GM12878 (cell line): ENCODE results near the gene HENMT1. TPM values are rescaled to one million over a fixed set of nuclear protein-coding genes. Genes with fewer than 3 reads are reported as not detected.

Experiments used
- ATAC-seq: fragments of 200-7000 bp; cut with Tn5 transposase; 3 replicates; pipeline ENCODE4 v1.9.1; 2020; ENCODE audit warnings: mild to moderate bottlenecking, moderate library complexity
- BruUV-seq: library from RNA; stranded (reverse); fragments of 400-500 nt; replicated peaks from 2 replicates; lab custom pipeline; 2021; lab: Mats Ljungman, UMichigan
- CTCF ChIA-PET: fragments of 300-600 bp; sonication (Branson Sonifier 250); formaldehyde crosslinking; extraction: SDS; loops from one replicate; lab custom pipeline; 2021; ENCODE audit warnings: inconsistent platforms; lab: Yijun Ruan, JAX
- POLR2A ChIA-PET: fragments of 350-600 bp; formaldehyde crosslinking; extraction: SDS; loops from one replicate; lab custom pipeline; 2021; ENCODE audit warnings: inconsistent platforms; lab: Charles Lee
- RAD21 ChIA-PET: fragments of 300-600 bp; sonication (Branson Sonifier 250); formaldehyde crosslinking; loops from one replicate; lab custom pipeline; 2023; ENCODE audit warnings: antibody characterized with exemption; ENCODE audit not compliant: unreplicated experiment; lab: Charles Lee
- SMC1A ChIA-PET: fragments of 300-600 bp; sonication (Branson Sonifier 250); formaldehyde crosslinking; loops from one replicate; lab custom pipeline; 2023; ENCODE audit not compliant: unreplicated experiment, uncharacterized antibody; lab: Charles Lee
- DNase-seq: peaks from one replicate; pipeline ENCODE4 v3.0.0-alpha.2; 2011; ENCODE audit warnings: low read depth, low spot score
- FAIRE-seq: peaks from 3 replicates; lab custom pipeline; 2011; peaks lifted over from hg19 to GRCh38; lab: Jason Lieb, UNC
- H2AFZ ChIP-seq: 2 replicates; pipeline ENCODE4 v1.6.0; 2011; ENCODE audit warnings: low read depth, low read length, control low read depth; ENCODE audit not compliant: control insufficient read depth
- H3K27ac ChIP-seq: 2 replicates; pipeline ENCODE4 v1.5.1; 2011; ENCODE audit warnings: control low read depth; ENCODE audit not compliant: control insufficient read depth, insufficient read depth
- H3K27me3 ChIP-seq, 2 experiments: replicated peaks in 1 of 2; 2 replicates each; pipeline versions ENCODE4 v1.6.0 to v1.6.1; 2011; ENCODE audit warnings: low read length in 1 of 2; ENCODE audit not compliant: control insufficient read depth in 2 of 2, insufficient read depth in 2 of 2
- H3K36me3 ChIP-seq, 2 experiments: 2 replicates each; pipeline ENCODE4 v1.5.1; 2011; ENCODE audit warnings: low read length in 1 of 2; ENCODE audit not compliant: control insufficient read depth in 2 of 2, insufficient read depth in 2 of 2
- H3K4me1 ChIP-seq: 2 replicates; pipeline ENCODE4 v1.6.1; 2011; ENCODE audit warnings: mild to moderate bottlenecking, low read length, moderate library complexity, mixed read lengths; ENCODE audit not compliant: control insufficient read depth, insufficient read depth
- H3K4me2 ChIP-seq: 2 replicates; pipeline ENCODE4 v1.6.0; 2011; ENCODE audit warnings: control low read depth; ENCODE audit not compliant: control insufficient read depth, insufficient read depth
- H3K4me3 ChIP-seq: fragments of 200-600 bp; sonication (generic); 2 replicates; pipeline ENCODE4 v1.5.1; 2016
- H3K79me2 ChIP-seq: 2 replicates; pipeline ENCODE4 v1.6.0; 2011; ENCODE audit warnings: low read length; ENCODE audit not compliant: control insufficient read depth, insufficient read depth
- H3K9ac ChIP-seq: 2 replicates; pipeline ENCODE4 v1.8.0; 2011; ENCODE audit warnings: low read length, control low read depth, mixed read lengths; ENCODE audit not compliant: control insufficient read depth, insufficient read depth
- H3K9me3 ChIP-seq: replicated peaks from 3 replicates; pipeline ENCODE4 v1.5.1; 2011; ENCODE audit warnings: mild to moderate bottlenecking, low read length; ENCODE audit not compliant: control insufficient read depth, insufficient read depth
- H4K20me1 ChIP-seq: 2 replicates; pipeline ENCODE4 v1.6.0; 2011; ENCODE audit not compliant: control insufficient read depth, insufficient read depth
- ETV6 ChIP-seq, 2 experiments: fragments of 450-650 bp in 1 of 2; IDR thresholded peaks in 1 of 2; conservative IDR thresholded peaks in 1 of 2; 2 replicates each; pipeline ENCODE4 v1.6.1; 2014; ENCODE audit warnings: antibody characterized with exemption in 1 of 2, borderline replicate concordance in 1 of 2, low read depth in 1 of 2, mild to moderate bottlenecking in 1 of 2, moderate library complexity in 1 of 2
- FOXK2 ChIP-seq: fragments of 450-650 bp; IDR thresholded peaks from 2 replicates; pipeline ENCODE4 v1.6.1; 2017; ENCODE audit warnings: mild to moderate bottlenecking, moderate library complexity
- HCFC1 ChIP-seq: fragments of 150-350 bp; IDR thresholded peaks from 2 replicates; pipeline ENCODE4 v1.6.1; 2014; ENCODE audit warnings: low read length
- KAT2A ChIP-seq: conservative IDR thresholded peaks from 2 replicates; pipeline ENCODE4 v1.6.1; 2011; ENCODE audit warnings: low read depth, low read length; ENCODE audit not compliant: control insufficient read depth
- NBN ChIP-seq: fragments of 450-650 bp; IDR thresholded peaks from 2 replicates; pipeline ENCODE4 v1.6.1; 2016
- NR2C1 ChIP-seq: fragments of 450-650 bp; IDR thresholded peaks from 2 replicates; pipeline ENCODE4 v1.6.1; 2017; ENCODE audit warnings: antibody characterized with exemption, mild to moderate bottlenecking, moderate library complexity
- NR2C2 ChIP-seq: IDR thresholded peaks from 2 replicates; pipeline ENCODE4 v1.6.1; 2011; ENCODE audit warnings: borderline replicate concordance, low read depth; ENCODE audit not compliant: control insufficient read depth, insufficient read length
- RAD51 ChIP-seq: fragments of 450-650 bp; IDR thresholded peaks from 2 replicates; pipeline ENCODE4 v1.6.1; 2016; ENCODE audit warnings: moderate library complexity, mild to moderate bottlenecking, inconsistent platforms
- SIN3A ChIP-seq: IDR thresholded peaks from 2 replicates; pipeline ENCODE4 v1.6.1; 2012; ENCODE audit warnings: low read depth, low read length, improper control_type of control experiment
- SPI1 ChIP-seq: IDR thresholded peaks from 2 replicates; pipeline ENCODE4 v1.6.1; 2011; ENCODE audit warnings: low read depth, mild to moderate bottlenecking, low read length, moderate library complexity, borderline replicate concordance; ENCODE audit not compliant: insufficient read depth
- SREBF1 ChIP-seq: IDR thresholded peaks from 2 replicates; pipeline ENCODE4 v1.6.1; 2012; ENCODE audit warnings: mild to moderate bottlenecking, low read length
- SUPT20H ChIP-seq: IDR thresholded peaks from 2 replicates; pipeline ENCODE4 v1.6.1; 2011; ENCODE audit warnings: low read depth, mild to moderate bottlenecking, low read length, moderate library complexity, borderline replicate concordance; ENCODE audit not compliant: control insufficient read depth
- ZBED1 ChIP-seq: IDR thresholded peaks from 2 replicates; pipeline ENCODE4 v1.6.1; 2016; ENCODE audit warnings: borderline replicate concordance
- WGBS: methylation state at CpG from one replicate; pipeline ENCODE4 v1.1.6; 2016; ENCODE audit warnings: low lambda C conversion rate; ENCODE audit not compliant: insufficient replicate concordance, insufficient coverage; ENCODE audit errors: missing lambda C conversion rate; 5-methylcytosine and 5-hydroxymethylcytosine counted together
- in situ Hi-C: fragments of 300-500 bp; cut with MboI; formaldehyde crosslinking; loops from 9 replicates; pipeline ENCODE4 v1.14.3; 2018; ENCODE audit warnings: mixed read lengths
- intact Hi-C: fragments of 100-400 bp; cut with micrococcal nuclease; formaldehyde crosslinking; loops from one replicate; pipeline ENCODE4 v1.14.2; 2022; ENCODE audit not compliant: unreplicated experiment
- polyA plus RNA-seq, 11 experiments: library from polyadenylated mRNA; depleted of rRNA in 4 of 11; unstranded in 6 of 11; stranded (reverse) in 5 of 11; fragments of >200 nt; fragmentation: Nextera tagmentation in 4 of 11; fragmentation: Illumina TruSeq in 1 of 11; extraction: Ambion mirVana in 4 of 11; extraction: Trizol in 1 of 11; gene quantifications; 1 replicate in 1 of 11; 2 replicates in 10 of 11; pipeline versions ENCODE4 v1.2.1 to v1.2.3, GENCODE V29; 2011 to 2016; ENCODE audit warnings: inconsistent platforms in 2 of 11, missing spikeins in 2 of 11, low read depth in 1 of 11
- total RNA-seq, 4 experiments: library from RNA; depleted of rRNA in 3 of 4; stranded (reverse); fragments of >200 nt in 3 of 4; fragmentation: Illumina TruSeq in 1 of 4; extraction: Trizol in 1 of 4; gene quantifications; 2 replicates each; pipeline versions ENCODE4 v1.2.1 to v1.2.3, GENCODE V29; 2013 to 2021
- TF ChIP-seq, protein P1 (sequence below): IDR thresholded peaks from 2 replicates; pipeline ENCODE4 v1.6.1; 2012; ENCODE audit warnings: mild to moderate bottlenecking, low read depth, low read length

The HENMT1 gene
- total and polyA plus RNA-seq, 10 of the 15 experiments (the other 5 are each of a cell fraction or from before 2014, with no cell fraction given): 4.4 to 15.6 (median 10.4) TPM

DNA sequence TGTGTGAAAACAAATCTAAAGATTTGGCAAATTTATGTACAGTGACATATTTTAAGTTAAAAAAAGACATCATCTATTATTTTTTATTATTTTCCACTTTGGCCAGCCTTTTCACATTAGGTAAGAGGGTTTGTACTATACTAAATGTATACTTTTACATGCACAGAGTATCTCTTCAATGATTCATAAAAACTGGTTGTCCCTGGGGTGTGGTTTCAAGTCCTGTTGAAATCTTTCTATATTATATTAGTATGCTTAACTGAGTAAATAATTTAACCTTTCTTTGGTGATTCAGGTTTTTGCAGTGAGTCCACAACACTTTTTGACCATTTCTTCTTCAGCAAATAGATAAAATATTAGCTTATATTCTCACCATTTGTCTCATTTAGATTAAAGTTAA lies 55.3 kb downstream of the HENMT1 start:
- no peak for FAIRE-seq

DNA sequence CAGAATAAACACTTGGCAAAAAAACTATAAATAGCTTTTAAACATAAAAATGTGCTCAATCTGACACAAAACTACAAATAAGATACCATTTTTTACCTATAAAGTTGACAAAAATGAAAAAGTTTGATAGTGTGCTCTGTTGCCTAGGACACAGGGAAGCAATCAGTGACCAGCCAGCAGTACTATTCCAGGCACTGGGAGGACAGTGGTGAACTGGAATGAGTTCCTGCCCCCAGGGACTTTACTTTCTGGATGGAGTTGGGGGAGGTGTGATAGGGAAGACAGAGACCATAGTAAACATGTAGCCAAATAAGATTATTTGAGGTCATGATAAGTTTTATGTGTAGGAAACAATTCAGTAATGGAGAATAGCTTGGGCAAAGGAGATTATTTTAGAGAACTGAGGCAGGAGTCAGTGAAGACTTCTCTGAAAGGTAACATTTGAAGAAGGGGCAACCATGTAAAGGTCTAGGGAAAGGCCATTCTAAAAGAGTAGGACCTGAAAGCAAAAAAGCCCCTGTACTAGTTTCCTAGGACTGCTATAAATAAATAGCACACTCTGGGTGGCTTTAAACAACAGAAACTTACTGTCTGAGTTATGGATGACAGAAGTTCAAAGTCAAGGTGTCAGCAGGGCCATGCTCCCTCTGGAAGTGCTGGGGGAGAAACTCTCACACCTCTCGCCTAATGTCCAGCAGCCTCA lies 59.0 kb downstream of the HENMT1 start:
- ATAC-seq: no peak
- in situ Hi-C loops: no loop called here
- TF ChIP-seq FOXK2 (no peak), ETV6 (conservative IDR thresholded peaks at IDR 0.05 in 1 of 2, IDR thresholded peaks at IDR 0.05 in 1 of 2; ENCODE audit: borderline replicate concordance in 1 of 2, low read depth in 1 of 2) (no peak), SPI1 (no peak), NR2C2 (no peak), NBN (no peak), HCFC1 (no peak), SREBF1 (no peak), ZBED1 (no peak), SIN3A (no peak), NR2C1 (no peak)
- TF ChIP-seq, protein P1, sequence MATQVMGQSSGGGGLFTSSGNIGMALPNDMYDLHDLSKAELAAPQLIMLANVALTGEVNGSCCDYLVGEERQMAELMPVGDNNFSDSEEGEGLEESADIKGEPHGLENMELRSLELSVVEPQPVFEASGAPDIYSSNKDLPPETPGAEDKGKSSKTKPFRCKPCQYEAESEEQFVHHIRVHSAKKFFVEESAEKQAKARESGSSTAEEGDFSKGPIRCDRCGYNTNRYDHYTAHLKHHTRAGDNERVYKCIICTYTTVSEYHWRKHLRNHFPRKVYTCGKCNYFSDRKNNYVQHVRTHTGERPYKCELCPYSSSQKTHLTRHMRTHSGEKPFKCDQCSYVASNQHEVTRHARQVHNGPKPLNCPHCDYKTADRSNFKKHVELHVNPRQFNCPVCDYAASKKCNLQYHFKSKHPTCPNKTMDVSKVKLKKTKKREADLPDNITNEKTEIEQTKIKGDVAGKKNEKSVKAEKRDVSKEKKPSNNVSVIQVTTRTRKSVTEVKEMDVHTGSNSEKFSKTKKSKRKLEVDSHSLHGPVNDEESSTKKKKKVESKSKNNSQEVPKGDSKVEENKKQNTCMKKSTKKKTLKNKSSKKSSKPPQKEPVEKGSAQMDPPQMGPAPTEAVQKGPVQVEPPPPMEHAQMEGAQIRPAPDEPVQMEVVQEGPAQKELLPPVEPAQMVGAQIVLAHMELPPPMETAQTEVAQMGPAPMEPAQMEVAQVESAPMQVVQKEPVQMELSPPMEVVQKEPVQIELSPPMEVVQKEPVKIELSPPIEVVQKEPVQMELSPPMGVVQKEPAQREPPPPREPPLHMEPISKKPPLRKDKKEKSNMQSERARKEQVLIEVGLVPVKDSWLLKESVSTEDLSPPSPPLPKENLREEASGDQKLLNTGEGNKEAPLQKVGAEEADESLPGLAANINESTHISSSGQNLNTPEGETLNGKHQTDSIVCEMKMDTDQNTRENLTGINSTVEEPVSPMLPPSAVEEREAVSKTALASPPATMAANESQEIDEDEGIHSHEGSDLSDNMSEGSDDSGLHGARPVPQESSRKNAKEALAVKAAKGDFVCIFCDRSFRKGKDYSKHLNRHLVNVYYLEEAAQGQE: no peak

More for the DNA sequence above, 55.3 kb downstream of the HENMT1 start:
- POLR2A ChIA-PET: no interaction called here
- Histone ChIP-seq H3K4me2 (no peak overlapping the region), H3K9me3 (no peaks in the 10 kb centered on the region), H3K79me2 (no peaks in the 10 kb centered on the region), H3K4me1 (no peaks in the 10 kb centered on the region), H3K27ac (no peak overlapping the region), H2AFZ (no peak overlapping the region), H4K20me1 (no peaks in the 10 kb centered on the region), H3K4me3 (no peak overlapping the region), H3K9ac (no peak overlapping the region), H3K36me3 (no peaks in the 10 kb centered on the region; a peak in 1 of 4 replicates), H3K27me3 (no peaks in the 10 kb centered on the region)
- CTCF ChIA-PET: interaction anchor here (1.0 kb wide), 1 partner anchor 38 kb away, joined by 4 read pairs; no protein-coding TSS in a partner anchor
- no peak for ATAC-seq
- SMC1A ChIA-PET: interaction anchor here (0.9 to 1.5 kb wide), 2 partner anchors 13 to 54 kb away, joined by 3 read pairs; no protein-coding TSS in a partner anchor
- in situ Hi-C loops: no loop called here
- no TSS peak for BruUV-seq
- intact Hi-C loops: no loop called here
- RAD21 ChIA-PET: no interaction called here
- TF ChIP-seq SUPT20H (no peak), KAT2A (no peak), RAD51 (no peak)
- DNase-seq: no peak

More for the DNA sequence above, 59.0 kb downstream of the HENMT1 start:
- ChIA-PET POLR2A (no interaction called here), CTCF (interaction anchor here (0.7 kb wide), 1 partner anchor 41 kb away, joined by 3 read pairs; no protein-coding TSS in a partner anchor), RAD21 (no interaction called here), SMC1A (no interaction called here)
- no peaks in the 10 kb centered on the region; a peak in 1 of 4 replicates for H3K36me3 ChIP-seq
- BruUV-seq: no TSS peak
- no peak overlapping the region for H3K27ac ChIP-seq
- intact Hi-C loops: no loop called here
- WGBS: 100% methylated on average over 1 of the region's 1 CpG
- H3K4me2 ChIP-seq: no peak overlapping the region
- no peaks in the 10 kb centered on the region for H3K27me3 ChIP-seq
- no peak for DNase-seq
- no peak overlapping the region for H2AFZ ChIP-seq
- no peak overlapping the region for H3K9ac ChIP-seq
- no peaks in the 10 kb centered on the region for H3K9me3 ChIP-seq
- H4K20me1 ChIP-seq: no peaks in the 10 kb centered on the region
- H3K4me3 ChIP-seq: no peak overlapping the region
- H3K79me2 ChIP-seq: no peaks in the 10 kb centered on the region
- H3K4me1 ChIP-seq: no peaks in the 10 kb centered on the region
- FAIRE-seq: no peak
